Tibial nerve (tissue), 3 donors: ENCODE data around the gene NFATC1.

Source experiments
- POLR2A ChIP-seq, 2 donors: fragments of 450-650 bp; IDR thresholded peaks; one replicate each; pipeline ENCODE4 v1.6.1; 2017; ENCODE audit warnings: antibody characterized with exemption in 2 of 2, mild to moderate bottlenecking in 2 of 2, moderate library complexity in 2 of 2
- TF ChIP-seq, protein P1 (sequence below), 5 experiments: fragments of 200-600 bp in 3 of 5; fragments of 450-650 bp in 2 of 5; sonication (generic) in 3 of 5; IDR thresholded peaks; one replicate each; pipeline ENCODE4 v1.5.1; 2016 to 2019; ENCODE audit warnings: antibody characterized with exemption in 5 of 5, mild to moderate bottlenecking in 3 of 5, moderate library complexity in 2 of 5

DNA sequence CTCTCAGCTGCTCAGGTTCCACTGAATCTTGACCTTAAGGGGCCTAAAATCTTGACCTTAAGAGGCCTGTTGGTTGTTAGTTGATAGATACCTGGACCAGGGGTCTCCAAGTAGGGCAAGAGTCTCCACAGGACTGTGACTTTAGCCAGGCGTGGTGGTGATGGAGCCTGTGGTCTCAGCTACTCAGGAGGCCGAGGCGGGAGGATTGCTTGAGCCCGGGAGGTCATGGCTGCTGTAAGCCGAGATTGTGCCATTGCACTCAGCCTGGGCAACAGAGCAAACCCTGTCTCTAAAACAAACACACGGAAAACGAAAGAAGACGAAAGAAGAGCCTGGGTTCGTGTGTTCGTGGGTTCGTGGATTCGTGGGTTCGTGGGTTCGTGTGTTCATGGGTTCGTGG, 163.7 kb downstream of the NFATC1 start:
- TF ChIP-seq, protein P1, sequence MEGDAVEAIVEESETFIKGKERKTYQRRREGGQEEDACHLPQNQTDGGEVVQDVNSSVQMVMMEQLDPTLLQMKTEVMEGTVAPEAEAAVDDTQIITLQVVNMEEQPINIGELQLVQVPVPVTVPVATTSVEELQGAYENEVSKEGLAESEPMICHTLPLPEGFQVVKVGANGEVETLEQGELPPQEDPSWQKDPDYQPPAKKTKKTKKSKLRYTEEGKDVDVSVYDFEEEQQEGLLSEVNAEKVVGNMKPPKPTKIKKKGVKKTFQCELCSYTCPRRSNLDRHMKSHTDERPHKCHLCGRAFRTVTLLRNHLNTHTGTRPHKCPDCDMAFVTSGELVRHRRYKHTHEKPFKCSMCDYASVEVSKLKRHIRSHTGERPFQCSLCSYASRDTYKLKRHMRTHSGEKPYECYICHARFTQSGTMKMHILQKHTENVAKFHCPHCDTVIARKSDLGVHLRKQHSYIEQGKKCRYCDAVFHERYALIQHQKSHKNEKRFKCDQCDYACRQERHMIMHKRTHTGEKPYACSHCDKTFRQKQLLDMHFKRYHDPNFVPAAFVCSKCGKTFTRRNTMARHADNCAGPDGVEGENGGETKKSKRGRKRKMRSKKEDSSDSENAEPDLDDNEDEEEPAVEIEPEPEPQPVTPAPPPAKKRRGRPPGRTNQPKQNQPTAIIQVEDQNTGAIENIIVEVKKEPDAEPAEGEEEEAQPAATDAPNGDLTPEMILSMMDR (IDR thresholded peaks at IDR 0.05), result no peak
- no peak for TF ChIP-seq POLR2A (IDR thresholded peaks at IDR 0.05)
